HCT116 (cell line): ENCODE measurements around the gene MCOLN3. TPM values are rescaled to one million over a fixed set of nuclear protein-coding genes. Genes with fewer than 3 reads are reported as not detected.

Source experiments
- ATAC-seq: fragments of 200-7000 bp; cut with Tn5 transposase; 2 replicates; pipeline ENCODE4 v1.9.1; 2020; ENCODE audit warnings: mild to moderate bottlenecking, moderate library complexity
- BruUV-seq: library from RNA; stranded (reverse); fragments of 400-500 nt; replicated peaks from 2 replicates; lab custom pipeline; 2021; lab: Mats Ljungman, UMichigan
- CTCF ChIA-PET: fragments of 300-600 bp; sonication (Branson Sonifier 250); formaldehyde crosslinking; loops from one replicate; lab custom pipeline; 2021; ENCODE audit warnings: antibody characterized with exemption; lab: Charles Lee
- POLR2A ChIA-PET: fragments of 300-600, 350-600 bp; sonication (Branson Sonifier 250); formaldehyde crosslinking; loops from one replicate; lab custom pipeline; 2021; ENCODE audit warnings: antibody characterized with exemption; lab: Charles Lee
- RAD21 ChIA-PET, 2 experiments: fragments of 300-600 bp; sonication (Branson Sonifier 250); formaldehyde crosslinking; loops; one replicate each; lab custom pipeline; 2023; ENCODE audit warnings: low total read pairs in 2 of 2; ENCODE audit not compliant: uncharacterized antibody in 2 of 2, unreplicated experiment in 2 of 2, low non-redundant PET in 1 of 2; lab: Charles Lee
- DNase-seq: peaks from one replicate; pipeline ENCODE4 v3.0.0-alpha.2; 2010; ENCODE audit warnings: low read depth, low spot score
- H2AFZ ChIP-seq: fragments of 200-600 bp; shearing (Covaris generic), sonication (generic); 2 replicates; pipeline ENCODE4 v1.6.1; 2017; ENCODE audit warnings: low read depth, mixed run types, mixed read lengths, antibody characterized with exemption, low read length; ENCODE audit not compliant: poor library complexity, severe bottlenecking
- H3K27ac ChIP-seq: 2 replicates; pipeline ENCODE4 v1.5.1; 2012; ENCODE audit warnings: low read depth, low read length
- H3K27me3 ChIP-seq: fragments of 200-600 bp; sonication (generic); 2 replicates; pipeline ENCODE4 v1.6.1; 2016; ENCODE audit warnings: mixed run types, low read length, mixed read lengths; ENCODE audit not compliant: insufficient read depth
- H3K36me3 ChIP-seq, 2 experiments: fragments of 200-500 bp in 1 of 2; fragments of 200-600 bp in 1 of 2; sonication (Bioruptor generic) in 1 of 2; sonication (generic) in 1 of 2; 2 replicates each; pipeline versions ENCODE4 v1.5.1 to v1.6.1; 2014 to 2016; ENCODE audit warnings: low read length in 2 of 2, inconsistent platforms in 1 of 2, mixed read lengths in 1 of 2, mixed run types in 1 of 2; ENCODE audit not compliant: insufficient read depth in 2 of 2, control insufficient read depth in 1 of 2
- H3K4me1 ChIP-seq, 2 experiments: fragments of 200-600 bp in 1 of 2; sonication (generic) in 1 of 2; 2 replicates each; pipeline versions ENCODE4 v1.5.1 to v1.6.1; 2012 to 2017; ENCODE audit warnings: low read length in 2 of 2, inconsistent platforms in 1 of 2, mild to moderate bottlenecking in 1 of 2, mixed read lengths in 1 of 2, mixed run types in 1 of 2, moderate library complexity in 1 of 2; ENCODE audit not compliant: insufficient read depth in 2 of 2, control insufficient read depth in 1 of 2
- H3K4me2 ChIP-seq: fragments of 200-600 bp; sonication (generic); 2 replicates; pipeline ENCODE4 v1.6.1; 2017; ENCODE audit warnings: mixed run types, low read length, mixed read lengths
- H3K4me3 ChIP-seq, 2 experiments: fragments of 200-600 bp in 1 of 2; sonication (generic) in 1 of 2; replicated peaks in 1 of 2; 2 replicates each; pipeline ENCODE4 v1.5.1; 2011 to 2016; ENCODE audit warnings: low read length in 2 of 2, control low read depth in 1 of 2, low read depth in 1 of 2, mild to moderate bottlenecking in 1 of 2, mixed read lengths in 1 of 2, mixed run types in 1 of 2
- H3K79me2 ChIP-seq: fragments of 200-600 bp; sonication (generic); 2 replicates; pipeline ENCODE4 v1.6.1; 2017; ENCODE audit warnings: mild to moderate bottlenecking, mixed run types, low read length, moderate library complexity, mixed read lengths; ENCODE audit not compliant: insufficient read depth
- H3K9ac ChIP-seq: fragments of 200-600 bp; sonication (generic); 2 replicates; pipeline ENCODE4 v1.6.1; 2016; ENCODE audit warnings: low read length, mixed read lengths
- H3K9me2 ChIP-seq: fragments of 200-600 bp; sonication (generic), shearing (Covaris generic); 2 replicates; pipeline ENCODE4 v1.6.1; 2017; ENCODE audit warnings: mixed run types, mild to moderate bottlenecking, moderate library complexity; ENCODE audit not compliant: insufficient read depth
- H3K9me3 ChIP-seq, 2 experiments: fragments of 200-500 bp in 1 of 2; fragments of 200-600 bp in 1 of 2; sonication (Bioruptor generic) in 1 of 2; sonication (generic) in 1 of 2; 2 replicates each; pipeline ENCODE4 v1.6.1; 2014 to 2017; ENCODE audit warnings: low read length in 2 of 2, mixed read lengths in 2 of 2, inconsistent platforms in 1 of 2, low read depth in 1 of 2, mild to moderate bottlenecking in 1 of 2, mixed run types in 1 of 2, moderate library complexity in 1 of 2; ENCODE audit not compliant: control insufficient read depth in 1 of 2, insufficient read depth in 1 of 2
- H4K20me1 ChIP-seq: fragments of 200-600 bp; sonication (generic), shearing (Covaris generic); 2 replicates; pipeline ENCODE4 v1.6.1; 2017; ENCODE audit warnings: mixed run types, mild to moderate bottlenecking, moderate library complexity; ENCODE audit not compliant: insufficient read depth
- CEBPB ChIP-seq: IDR thresholded peaks from 2 replicates; pipeline ENCODE4 v1.6.1; 2012; ENCODE audit warnings: low read depth
- FOSL1 ChIP-seq: IDR thresholded peaks from 2 replicates; pipeline ENCODE4 v1.6.1; 2012; ENCODE audit warnings: low read depth
- JUND ChIP-seq: IDR thresholded peaks from 2 replicates; pipeline ENCODE4 v1.6.1; 2012
- POLR2A ChIP-seq: IDR thresholded peaks from 2 replicates; pipeline ENCODE4 v1.7.0; 2011; ENCODE audit warnings: borderline replicate concordance; ENCODE audit not compliant: insufficient read depth, insufficient read length; ENCODE audit errors: extremely low read depth
- POLR2AphosphoS5 ChIP-seq: IDR thresholded peaks from 2 replicates; pipeline ENCODE4 v1.6.1; 2011; ENCODE audit warnings: mild to moderate bottlenecking, low read depth, low read length, moderate library complexity
- SRF ChIP-seq: IDR thresholded peaks from 2 replicates; pipeline ENCODE4 v1.6.1; 2012; ENCODE audit warnings: low read depth
- intact Hi-C: fragments of 100-400 bp; cut with micrococcal nuclease; formaldehyde crosslinking; loops from 2 replicates; pipeline ENCODE4 v1.10.0; 2022
- total RNA-seq: library from RNA; stranded (reverse); gene quantifications from one replicate; pipeline ENCODE4 v1.2.1, GENCODE V29; 2021; ENCODE audit not compliant: unreplicated experiment
- TF ChIP-seq, protein P1 (sequence below): IDR thresholded peaks from 2 replicates; pipeline ENCODE4 v1.6.1; 2012
- TF ChIP-seq, protein P2 (sequence below): IDR thresholded peaks from 2 replicates; pipeline ENCODE4 v1.6.1; 2012
- TF ChIP-seq, protein P3 (sequence below), 3 experiments: fragments of 200-600 bp in 1 of 3; sonication (generic) in 1 of 3; IDR thresholded peaks in 2 of 3; conservative IDR thresholded peaks in 1 of 3; 2 replicates each; pipeline ENCODE4 v1.5.1; 2012 to 2017; ENCODE audit warnings: low read depth in 2 of 3, low read length in 2 of 3, antibody characterized with exemption in 1 of 3, borderline replicate concordance in 1 of 3, control low read depth in 1 of 3, mild to moderate bottlenecking in 1 of 3, mixed read lengths in 1 of 3, mixed run types in 1 of 3, moderate library complexity in 1 of 3; ENCODE audit not compliant: insufficient read depth in 1 of 3

MCOLN3 gene
- total RNA-seq, 1 experiment from 2014 or later = 10.7 TPM

DNA sequence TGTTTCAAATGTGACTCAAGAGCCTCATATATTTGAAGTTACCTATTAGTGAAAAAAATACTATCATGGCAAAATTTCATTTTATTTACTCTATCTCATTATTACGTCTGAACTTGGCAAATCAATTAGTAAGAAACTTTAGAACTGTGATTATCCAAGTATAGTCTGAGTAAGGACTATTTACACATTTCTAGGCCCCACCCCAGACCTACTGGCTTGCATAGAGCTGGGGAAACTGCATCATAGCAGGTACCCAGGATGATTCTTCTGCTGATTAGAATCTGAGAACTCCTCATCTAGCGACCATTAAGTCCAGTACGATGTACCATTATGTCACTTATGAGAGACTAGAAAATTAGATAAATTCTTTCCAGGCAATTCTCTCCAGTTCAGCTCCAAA lies 20.1 kb downstream of the MCOLN3 start:
- DNase-seq = no peak
- Histone ChIP-seq H3K36me3 (no peaks in the 10 kb centered on the region), H3K27me3 (no peaks in the 10 kb centered on the region), H3K9me2 (no peaks in the 10 kb centered on the region), H4K20me1 (no peaks in the 10 kb centered on the region), H3K4me3 (no peak overlapping the region), H3K27ac (no peak overlapping the region), H3K9ac (no peak overlapping the region), H3K4me2 (no peak overlapping the region), H3K79me2 (no peaks in the 10 kb centered on the region), H2AFZ (no peak overlapping the region), H3K4me1 (no peaks in the 10 kb centered on the region), H3K9me3 (no peaks in the 10 kb centered on the region)
- ChIA-PET CTCF (interaction anchor here (1.5 to 1.9 kb wide), 2 partner anchors 83 to 227 kb away, joined by 5 to 29 read pairs; no protein-coding TSS in a partner anchor), RAD21 (interaction anchor here (0.6 to 1.0 kb wide), 3 partner anchors 83 to 214 kb away, joined by 3 to 5 read pairs (median 3); no protein-coding TSS in a partner anchor), POLR2A (interaction anchor here (1.0 kb wide), 1 partner anchor 83 kb away, joined by 3 read pairs; no protein-coding TSS in a partner anchor)
- no peak for ATAC-seq
- TF ChIP-seq, protein P1, sequence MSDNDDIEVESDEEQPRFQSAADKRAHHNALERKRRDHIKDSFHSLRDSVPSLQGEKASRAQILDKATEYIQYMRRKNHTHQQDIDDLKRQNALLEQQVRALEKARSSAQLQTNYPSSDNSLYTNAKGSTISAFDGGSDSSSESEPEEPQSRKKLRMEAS = no peak
- TF ChIP-seq POLR2AphosphoS5 = no peak
- TF ChIP-seq, protein P2, sequence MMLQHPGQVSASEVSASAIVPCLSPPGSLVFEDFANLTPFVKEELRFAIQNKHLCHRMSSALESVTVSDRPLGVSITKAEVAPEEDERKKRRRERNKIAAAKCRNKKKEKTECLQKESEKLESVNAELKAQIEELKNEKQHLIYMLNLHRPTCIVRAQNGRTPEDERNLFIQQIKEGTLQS = no peak
- TF ChIP-seq, protein P3, sequence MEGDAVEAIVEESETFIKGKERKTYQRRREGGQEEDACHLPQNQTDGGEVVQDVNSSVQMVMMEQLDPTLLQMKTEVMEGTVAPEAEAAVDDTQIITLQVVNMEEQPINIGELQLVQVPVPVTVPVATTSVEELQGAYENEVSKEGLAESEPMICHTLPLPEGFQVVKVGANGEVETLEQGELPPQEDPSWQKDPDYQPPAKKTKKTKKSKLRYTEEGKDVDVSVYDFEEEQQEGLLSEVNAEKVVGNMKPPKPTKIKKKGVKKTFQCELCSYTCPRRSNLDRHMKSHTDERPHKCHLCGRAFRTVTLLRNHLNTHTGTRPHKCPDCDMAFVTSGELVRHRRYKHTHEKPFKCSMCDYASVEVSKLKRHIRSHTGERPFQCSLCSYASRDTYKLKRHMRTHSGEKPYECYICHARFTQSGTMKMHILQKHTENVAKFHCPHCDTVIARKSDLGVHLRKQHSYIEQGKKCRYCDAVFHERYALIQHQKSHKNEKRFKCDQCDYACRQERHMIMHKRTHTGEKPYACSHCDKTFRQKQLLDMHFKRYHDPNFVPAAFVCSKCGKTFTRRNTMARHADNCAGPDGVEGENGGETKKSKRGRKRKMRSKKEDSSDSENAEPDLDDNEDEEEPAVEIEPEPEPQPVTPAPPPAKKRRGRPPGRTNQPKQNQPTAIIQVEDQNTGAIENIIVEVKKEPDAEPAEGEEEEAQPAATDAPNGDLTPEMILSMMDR (IDR thresholded peaks at IDR 0.05 in 2 of 3, conservative IDR thresholded peaks at IDR 0.05 in 1 of 3; ENCODE audit: borderline replicate concordance in 1 of 3, insufficient read depth in 1 of 3, low read depth in 2 of 3, low read length in 2 of 3) = no peak
- no peak for TF ChIP-seq FOSL1
- no peak for TF ChIP-seq CEBPB
- TF ChIP-seq JUND = no peak
- TF ChIP-seq POLR2A = no peak
- TF ChIP-seq SRF = no peak
- intact Hi-C loops = no loop called here
- no TSS peak for BruUV-seq
